IPS-18c (cell line): ENCODE results near the gene YIPF7.

ENCODE experiments used
- H3K4me3 ChIP-seq: 2 replicates; pipeline ENCODE4 v1.7.0; 2013; ENCODE audit warnings: low read depth, mild to moderate bottlenecking, low read length, moderate library complexity; ENCODE audit not compliant: insufficient read depth
- H3K9me3 ChIP-seq: one replicate; pipeline ENCODE4 v1.6.1; 2013; ENCODE audit warnings: mild to moderate bottlenecking, low read length, moderate library complexity; ENCODE audit not compliant: control insufficient read depth, insufficient read depth

The YIPF7 gene

GRCh38 chr4:44651425-44651824 lies at the start of gene YIPF7:
YIPF7 (minus strand) TSS chr4:44651625; CDS start chr4:44650100, 1,525 bp downstream.
- Histone ChIP-seq H3K4me3 (no peak within 1 kb of the TSS), H3K9me3 (no peaks in the 10 kb centered on the region)

- Histone ChIP-seq H3K9me3 (no peaks in the 10 kb centered on the region), H3K4me3 (no peak overlapping the region)
Measured at GRCh38 chr4:44701037-44701436, 49.6 kb upstream of the YIPF7 start.

GRCh38 chr4:44700427-44700826 lies 49.0 kb upstream of the YIPF7 start:
- Histone ChIP-seq H3K9me3 (no peaks in the 10 kb centered on the region), H3K4me3 (no peak overlapping the region)

GRCh38 chr4:44684648-44685047 lies 33.2 kb upstream of the YIPF7 start:
- H3K4me3 ChIP-seq, result no peak overlapping the region
- no peaks in the 10 kb centered on the region for H3K9me3 ChIP-seq

- Histone ChIP-seq H3K9me3 (no peaks in the 10 kb centered on the region), H3K4me3 (peak overlapping the region; percentile 66)
Measured at GRCh38 chr4:44679060-44679459, 27.6 kb upstream of the YIPF7 start.

GRCh38 chr4:44678094-44679041 lies 26.9 kb upstream of the YIPF7 start, which contains the start of gene GUF1:
GUF1 (plus strand) TSS chr4:44678420; CDS start chr4:44678623, 203 bp downstream.
- Histone ChIP-seq H3K9me3 (no peaks in the 10 kb centered on the region), H3K4me3 (peak within 1 kb of the TSS; percentile 66)

- H3K9me3 ChIP-seq, result no peaks in the 10 kb centered on the region
- no peak overlapping the region for H3K4me3 ChIP-seq
Measured at GRCh38 chr4:44675366-44675765, 23.9 kb upstream of the YIPF7 start.

GRCh38 chr4:44674471-44674870 lies 23.0 kb upstream of the YIPF7 start:
- no peaks in the 10 kb centered on the region for H3K9me3 ChIP-seq
- H3K4me3 ChIP-seq, result no peak overlapping the region

GRCh38 chr4:44671636-44672035 lies 20.2 kb upstream of the YIPF7 start:
- no peaks in the 10 kb centered on the region for H3K9me3 ChIP-seq
- no peak overlapping the region for H3K4me3 ChIP-seq

GRCh38 chr4:44670506-44671199 lies 19.2 kb upstream of the YIPF7 start:
- H3K4me3 ChIP-seq, result no peak overlapping the region
- H3K9me3 ChIP-seq, result no peaks in the 10 kb centered on the region

GRCh38 chr4:44668526-44668925 lies 17.1 kb upstream of the YIPF7 start:
- Histone ChIP-seq H3K9me3 (no peaks in the 10 kb centered on the region), H3K4me3 (no peak overlapping the region)

- Histone ChIP-seq H3K9me3 (peaks cover 2% of the 10 kb centered on the region), H3K4me3 (no peak overlapping the region)
Measured at GRCh38 chr4:44663539-44664263, 12.3 kb upstream of the YIPF7 start.

- H3K4me3 ChIP-seq, result no peak overlapping the region
Measured at GRCh38 chr4:44662623-44663005, 11.2 kb upstream of the YIPF7 start.

GRCh38 chr4:44661940-44662622 lies 10.7 kb upstream of the YIPF7 start:
- Histone ChIP-seq H3K4me3 (no peak overlapping the region), H3K9me3 (peaks cover 2% of the 10 kb centered on the region)

More at GRCh38 chr4:44662623-44663005, 11.2 kb upstream of the YIPF7 start:
- H3K9me3 ChIP-seq, result peaks cover 2% of the 10 kb centered on the region

GRCh38 chr4:44660396-44660795 lies 9.0 kb upstream of the YIPF7 start:
- Histone ChIP-seq H3K9me3 (peaks cover 2% of the 10 kb centered on the region), H3K4me3 (no peak overlapping the region)

GRCh38 chr4:44652002-44652401 lies 577 bp upstream of the YIPF7 start:
- H3K9me3 ChIP-seq, result no peaks in the 10 kb centered on the region
- H3K4me3 ChIP-seq, result no peak overlapping the region

GRCh38 chr4:44646151-44646550 lies 5.3 kb downstream of the YIPF7 start:
- H3K9me3 ChIP-seq, result no peaks in the 10 kb centered on the region
- no peak overlapping the region for H3K4me3 ChIP-seq
